Stomach smooth muscle (tissue), 2 donors: ENCODE results near the gene SIX6.
A peak's percentile ranks its signal among the peaks of the same experiment; 100 is the strongest.

Experiments used
- H3K27ac ChIP-seq: one replicate; pipeline ENCODE4 v1.7.0; 2013; ENCODE audit warnings: mild to moderate bottlenecking, low read length, inconsistent platforms
- H3K27me3 ChIP-seq, 2 donors: one replicate each; pipeline ENCODE4 v1.7.0; 2013; ENCODE audit warnings: low read length in 2 of 2; ENCODE audit not compliant: insufficient read depth in 2 of 2, control insufficient read depth in 1 of 2
- H3K36me3 ChIP-seq, 2 donors: one replicate each; pipeline ENCODE4 v1.7.0; 2013; ENCODE audit warnings: low read length in 2 of 2; ENCODE audit not compliant: control insufficient read depth in 2 of 2, insufficient read depth in 2 of 2
- H3K4me1 ChIP-seq: one replicate; pipeline ENCODE4 v1.7.0; 2013; ENCODE audit warnings: low read length; ENCODE audit not compliant: control insufficient read depth, insufficient read depth
- H3K4me3 ChIP-seq, 2 donors: one replicate each; pipeline ENCODE4 v1.7.0; 2013; ENCODE audit warnings: low read length in 2 of 2
- H3K9ac ChIP-seq, 2 donors: one replicate each; pipeline ENCODE4 v1.7.0; 2013; ENCODE audit warnings: low read length in 2 of 2, mild to moderate bottlenecking in 1 of 2
- H3K9me3 ChIP-seq, 2 donors: one replicate each; pipeline ENCODE4 v1.7.0; 2013; ENCODE audit warnings: low read length in 2 of 2; ENCODE audit not compliant: control insufficient read depth in 2 of 2
- donor health status: healthy.
- donor health status: Pancreatic carcinoma.

The SIX6 gene

GRCh38 chr14:60505448-60505847 is 3.5 kb upstream of the SIX6 start:
- H3K4me3 ChIP-seq = no peak overlapping the region
- peaks cover 57 to 63% of the 10 kb centered on the region in 2 donors for H3K27me3 ChIP-seq
- H3K36me3 ChIP-seq = no peaks in the 10 kb centered on the region
- H3K9ac ChIP-seq = no peak overlapping the region
- H3K4me1 ChIP-seq = peaks cover 24% of the 10 kb centered on the region
- no peaks in the 10 kb centered on the region for H3K9me3 ChIP-seq
- H3K27ac ChIP-seq = no peak overlapping the region

DNA sequence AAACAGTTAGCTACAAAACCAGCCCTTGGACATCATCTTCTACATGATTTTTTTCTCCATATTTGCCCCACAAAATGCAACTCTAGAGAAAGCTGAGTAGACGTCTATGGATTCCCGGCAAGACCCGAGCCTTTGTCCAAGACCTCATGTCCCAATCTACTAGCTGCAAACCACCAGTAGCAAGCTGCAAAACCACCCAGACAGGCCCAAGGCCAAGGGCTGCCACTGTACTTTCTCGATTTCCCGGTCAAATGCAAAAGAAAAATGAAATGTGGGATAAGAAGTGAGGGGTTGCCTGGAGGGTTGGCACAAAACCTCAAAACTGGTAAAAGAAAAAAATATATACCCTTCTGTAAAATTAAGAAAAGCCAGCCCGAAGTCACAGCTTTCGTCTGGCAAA is 2.9 kb upstream of the SIX6 start:
- no peak overlapping the region for H3K9ac ChIP-seq
- H3K27me3 ChIP-seq = peaks cover 63 to 68% of the 10 kb centered on the region in 2 donors
- H3K9me3 ChIP-seq = no peaks in the 10 kb centered on the region
- H3K4me3 ChIP-seq = no peak overlapping the region
- no peaks in the 10 kb centered on the region for H3K36me3 ChIP-seq
- peaks cover 27% of the 10 kb centered on the region for H3K4me1 ChIP-seq
- no peak overlapping the region for H3K27ac ChIP-seq

- peaks cover 68 to 69% of the 10 kb centered on the region in 2 donors for H3K27me3 ChIP-seq
- no peak overlapping the region for H3K4me3 ChIP-seq
Observed at GRCh38 chr14:60506462-60506984, 2.4 kb upstream of the SIX6 start.

DNA sequence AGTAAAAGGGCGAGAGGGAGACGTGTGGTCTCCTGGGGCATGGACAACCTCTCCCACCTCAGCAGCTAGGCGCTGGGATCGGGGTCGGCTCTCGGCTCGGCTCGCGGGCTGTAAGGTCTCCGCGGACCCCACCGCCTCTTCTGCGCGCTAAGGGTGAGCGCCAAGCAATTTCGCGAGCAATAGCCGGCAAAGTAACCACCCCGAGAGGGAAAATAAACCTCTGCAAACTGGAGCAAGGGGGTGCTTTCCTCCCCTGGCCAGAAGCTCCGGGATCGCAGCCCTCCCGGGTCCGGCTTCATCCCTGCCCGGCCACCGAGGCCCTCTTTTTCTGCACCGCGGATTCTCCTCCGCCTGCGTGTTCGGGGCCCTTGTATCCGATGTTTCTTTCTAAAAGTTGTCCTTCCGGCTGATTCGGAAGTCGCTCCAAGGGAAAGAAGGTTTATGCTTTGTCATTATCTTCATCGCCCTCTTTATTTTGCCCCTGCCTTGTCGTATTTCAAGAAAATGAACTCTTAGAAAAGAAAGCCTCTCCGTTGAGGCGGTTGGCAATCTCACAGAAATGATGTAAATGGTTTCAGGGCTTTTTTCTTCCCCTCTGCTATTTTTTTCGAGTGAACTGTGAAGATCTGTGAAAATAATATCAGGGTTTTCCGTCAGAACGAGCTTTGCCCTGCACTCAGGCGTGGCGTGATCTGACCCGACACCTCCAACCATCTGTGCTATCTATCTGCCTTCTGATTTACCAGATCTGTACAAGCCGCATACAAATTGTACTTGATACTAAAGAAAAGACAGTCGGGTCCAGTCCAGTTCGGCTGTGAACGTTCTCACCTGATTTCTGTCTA is 1.7 kb upstream of the SIX6 start:
- Histone ChIP-seq H3K27me3 (peaks cover 72 to 75% of the 10 kb centered on the region in 2 donors), H3K9ac (no peak overlapping the region), H3K27ac (no peak overlapping the region), H3K9me3 (no peaks in the 10 kb centered on the region), H3K4me3 (no peak overlapping the region), H3K36me3 (no peaks in the 10 kb centered on the region), H3K4me1 (peaks cover 30% of the 10 kb centered on the region)

More at GRCh38 chr14:60506462-60506984, 2.4 kb upstream of the SIX6 start:
- no peaks in the 10 kb centered on the region for H3K9me3 ChIP-seq
- peaks cover 30% of the 10 kb centered on the region for H3K4me1 ChIP-seq
- H3K36me3 ChIP-seq = no peaks in the 10 kb centered on the region
- H3K27ac ChIP-seq = no peak overlapping the region
- no peak overlapping the region for H3K9ac ChIP-seq

DNA sequence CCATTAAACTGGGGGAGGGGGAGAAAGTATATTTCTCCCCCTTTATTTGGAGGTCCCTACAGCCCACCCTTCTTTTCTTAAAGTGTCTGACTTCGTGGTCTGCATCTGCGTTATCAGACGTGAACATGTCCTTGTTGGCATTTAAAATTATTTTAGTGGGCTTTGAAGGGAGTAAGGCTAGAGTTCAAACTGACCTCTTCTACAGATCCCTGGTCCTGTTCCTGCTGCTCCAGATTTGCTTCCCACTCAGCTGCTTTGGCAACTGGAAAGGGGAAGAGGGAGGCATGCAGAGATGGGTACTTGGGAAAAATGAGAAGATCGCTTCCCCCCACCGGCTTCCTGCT is 611 bp upstream of the SIX6 start:
- Histone ChIP-seq H3K27ac (no peak overlapping the region), H3K9ac (no peak overlapping the region), H3K4me3 (no peak overlapping the region), H3K27me3 (peaks cover 83 to 84% of the 10 kb centered on the region in 2 donors), H3K9me3 (no peaks in the 10 kb centered on the region), H3K36me3 (no peaks in the 10 kb centered on the region), H3K4me1 (peaks cover 30% of the 10 kb centered on the region)

DNA sequence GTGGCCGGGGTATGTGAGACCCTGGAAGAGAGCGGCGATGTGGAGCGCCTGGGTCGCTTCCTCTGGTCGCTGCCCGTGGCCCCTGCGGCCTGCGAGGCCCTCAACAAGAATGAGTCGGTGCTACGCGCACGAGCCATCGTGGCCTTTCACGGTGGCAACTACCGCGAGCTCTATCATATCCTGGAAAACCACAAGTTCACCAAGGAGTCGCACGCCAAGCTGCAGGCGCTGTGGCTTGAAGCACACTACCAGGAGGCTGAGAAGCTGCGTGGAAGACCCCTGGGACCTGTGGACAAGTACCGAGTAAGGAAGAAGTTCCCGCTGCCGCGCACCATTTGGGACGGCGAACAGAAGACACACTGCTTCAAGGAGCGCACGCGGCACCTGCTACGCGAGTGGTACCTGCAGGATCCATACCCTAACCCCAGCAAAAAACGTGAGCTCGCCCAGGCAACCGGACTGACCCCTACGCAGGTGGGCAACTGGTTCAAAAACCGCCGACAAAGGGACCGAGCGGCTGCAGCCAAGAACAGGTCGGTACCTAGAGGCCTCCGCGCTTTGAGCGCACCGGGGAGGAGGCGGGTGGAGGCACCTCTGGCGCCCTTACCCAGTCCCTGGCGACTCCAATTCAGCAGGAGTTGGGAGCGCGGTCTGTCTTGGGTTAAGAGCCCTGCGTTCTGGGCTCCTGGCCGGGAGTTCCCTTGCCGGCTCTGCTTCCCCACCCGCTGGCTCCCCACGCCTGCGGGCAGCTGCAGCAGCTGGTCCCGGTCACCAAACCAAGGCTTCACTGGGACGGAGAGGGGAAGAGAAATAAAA is 700 bp downstream of the SIX6 start:
- Histone ChIP-seq H3K9ac (no peak overlapping the region), H3K36me3 (no peaks in the 10 kb centered on the region), H3K27ac (no peak overlapping the region), H3K4me3 (peak overlapping the region in 1 of 2 donors; percentile 29), H3K9me3 (no peaks in the 10 kb centered on the region), H3K4me1 (peaks cover 33% of the 10 kb centered on the region), H3K27me3 (peaks cover 91 to 92% of the 10 kb centered on the region in 2 donors)

- H3K4me3 ChIP-seq = peak overlapping the region in 1 of 2 donors; percentile 35
- H3K9ac ChIP-seq = no peak overlapping the region
- no peaks in the 10 kb centered on the region for H3K9me3 ChIP-seq
- H3K4me1 ChIP-seq = peaks cover 38% of the 10 kb centered on the region
- H3K27me3 ChIP-seq = peaks cover 86 to 98% of the 10 kb centered on the region in 2 donors
- no peak overlapping the region for H3K27ac ChIP-seq
- H3K36me3 ChIP-seq = no peaks in the 10 kb centered on the region
Observed at GRCh38 chr14:60510254-60510950, 1.5 kb downstream of the SIX6 start.

GRCh38 chr14:60510951-60511599 is 2.1 kb downstream of the SIX6 start:
- H3K36me3 ChIP-seq = no peaks in the 10 kb centered on the region
- H3K4me1 ChIP-seq = peaks cover 39% of the 10 kb centered on the region
- no peak overlapping the region for H3K27ac ChIP-seq
- no peaks in the 10 kb centered on the region for H3K9me3 ChIP-seq
- H3K4me3 ChIP-seq = peak overlapping the region in 1 of 2 donors; percentile 25
- H3K9ac ChIP-seq = no peak overlapping the region
- H3K27me3 ChIP-seq = peaks cover 85 to 99% of the 10 kb centered on the region in 2 donors

DNA sequence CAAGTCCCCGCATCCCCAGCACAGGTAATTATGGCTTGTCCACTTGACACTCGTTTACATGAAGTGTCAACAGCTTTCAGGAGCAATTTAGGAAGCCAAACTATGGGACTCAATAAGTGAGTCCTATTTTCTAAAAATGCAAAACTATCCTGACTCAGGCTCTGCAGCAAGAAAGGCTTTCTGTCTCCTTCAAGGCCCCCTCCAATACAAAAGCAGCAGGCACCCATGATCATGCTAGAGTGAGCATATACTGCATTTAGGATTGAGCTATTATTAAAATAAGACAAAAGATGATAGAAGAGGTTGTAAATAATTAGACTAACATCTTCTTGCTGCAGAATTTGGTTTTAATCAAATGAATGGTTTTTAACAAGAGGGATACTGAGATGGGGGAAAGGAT is 3.2 kb downstream of the SIX6 start:
- peaks cover 35% of the 10 kb centered on the region for H3K4me1 ChIP-seq
- no peaks in the 10 kb centered on the region for H3K36me3 ChIP-seq
- no peak overlapping the region for H3K27ac ChIP-seq
- H3K4me3 ChIP-seq = no peak overlapping the region
- peaks cover 0 to 3% of the 10 kb centered on the region in 2 donors for H3K9me3 ChIP-seq
- H3K27me3 ChIP-seq = peaks cover 76 to 99% of the 10 kb centered on the region in 2 donors
- no peak overlapping the region for H3K9ac ChIP-seq
